ENCODE measurements around the gene HOXD11.

Gene HOXD11

DNA sequence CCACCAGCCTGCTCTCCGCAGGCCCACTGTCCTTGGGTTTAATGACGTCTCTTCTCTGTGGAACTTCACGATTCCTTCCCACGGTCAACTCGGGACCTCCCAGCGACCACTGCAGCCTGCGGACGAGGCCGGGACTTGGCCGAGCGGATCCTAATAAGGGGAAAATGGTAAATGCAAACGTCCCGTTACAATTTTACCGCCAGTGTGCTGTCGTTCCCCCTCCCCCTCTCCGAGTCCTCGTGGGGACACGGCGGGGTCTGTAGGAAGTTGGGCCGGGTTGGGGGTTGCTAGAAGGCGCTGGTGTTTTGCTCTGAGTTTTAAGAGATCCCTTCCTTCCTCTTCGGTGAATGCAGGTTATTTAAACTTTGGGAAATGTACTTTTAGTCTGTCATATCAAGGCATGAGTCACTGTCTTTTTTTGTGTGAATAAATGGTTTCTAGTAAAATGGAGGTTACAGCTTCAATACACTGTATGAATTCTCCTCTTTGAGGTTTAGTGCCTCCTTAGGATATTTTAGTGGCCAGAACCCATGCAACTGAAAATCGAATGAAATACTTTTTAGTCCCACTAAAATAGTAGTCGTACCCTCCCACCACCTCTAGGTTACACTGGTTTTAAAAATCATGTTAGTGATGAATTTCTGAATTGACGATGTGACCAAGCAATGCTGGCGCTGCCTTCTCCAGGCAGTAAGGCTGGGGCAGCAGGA lies 2.3 kb downstream of the HOXD11 start:
- DNase-seq = peak; percentile 46

DNA sequence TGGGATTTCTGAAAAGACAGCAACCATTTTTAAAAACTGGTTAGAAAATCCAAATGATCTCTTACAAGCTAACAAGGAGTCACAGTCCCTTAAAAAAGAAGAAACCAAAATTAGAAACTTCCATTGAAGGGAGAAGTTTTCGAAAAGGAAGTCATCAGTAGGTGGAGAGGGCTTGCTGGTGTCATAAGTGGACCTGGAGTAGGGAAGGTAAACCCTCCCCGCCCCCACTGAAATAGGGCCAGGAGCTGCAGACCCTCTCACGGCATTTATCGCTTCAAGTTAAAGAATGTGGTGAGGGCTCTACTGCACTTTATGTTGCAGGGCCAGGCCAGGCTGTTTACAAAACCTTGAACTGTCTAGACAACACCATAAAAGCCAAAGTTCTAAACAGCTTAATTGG lies 2.9 kb downstream of the HOXD11 start:
- DNase-seq = peak; percentile 42

DNA sequence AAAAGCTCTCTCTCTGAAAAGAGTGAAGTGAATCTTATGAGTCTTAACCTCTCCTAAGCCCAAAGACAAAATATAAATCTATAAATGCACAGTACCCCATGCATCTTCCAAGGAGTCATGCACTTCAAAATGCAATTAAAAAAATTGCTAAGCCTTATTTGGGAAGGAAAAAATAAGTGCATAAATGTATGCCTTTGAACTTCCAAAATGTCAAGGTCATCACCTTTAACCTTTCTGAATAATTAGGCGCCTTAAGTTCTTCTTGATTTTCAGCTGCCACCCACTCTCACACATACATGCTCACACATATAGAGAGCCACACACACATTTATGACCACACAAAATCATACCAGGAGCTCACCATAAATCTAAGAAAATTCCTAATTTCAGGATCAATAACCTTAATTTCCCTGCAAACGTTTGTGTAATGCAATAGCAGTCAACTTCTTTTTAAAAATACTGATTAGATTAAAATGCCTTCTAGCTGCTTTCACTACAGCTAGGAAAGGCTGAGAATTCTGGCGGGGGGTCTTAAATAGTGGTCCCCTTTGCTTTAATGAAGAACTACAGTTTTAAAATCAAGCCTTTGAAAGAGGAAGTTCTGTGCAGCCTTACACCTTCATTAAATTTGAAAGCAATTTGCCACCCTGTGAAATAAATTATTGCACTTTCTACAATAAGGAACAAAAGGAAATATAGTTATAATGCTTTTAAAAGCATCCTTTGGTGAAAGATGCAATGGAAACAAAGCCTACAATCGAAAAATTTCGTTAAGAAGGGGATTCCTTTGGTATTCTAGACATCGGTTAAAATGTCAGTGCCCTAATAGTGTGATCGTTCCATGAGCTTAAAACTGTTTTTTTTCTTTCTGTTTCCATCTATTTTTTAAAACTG lies 3.6 kb downstream of the HOXD11 start:
- peak; percentile 40 for DNase-seq

DNA sequence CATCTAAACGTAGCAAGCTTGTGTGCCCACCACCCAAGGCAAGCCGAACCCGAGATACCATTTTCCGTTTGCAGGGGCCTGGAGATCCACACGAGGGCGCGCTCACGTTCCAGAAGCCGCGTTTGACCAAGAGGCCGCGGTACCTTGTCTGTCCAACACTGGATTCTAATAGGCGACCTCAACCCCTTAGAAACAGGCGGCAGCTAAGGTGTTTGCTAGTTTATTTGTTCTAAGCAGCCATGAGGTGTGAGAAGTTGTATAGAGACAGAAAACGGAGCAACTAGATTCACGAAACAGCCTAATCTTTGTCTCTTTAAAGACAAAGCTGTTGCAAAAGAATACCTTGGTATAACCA lies 4.2 kb downstream of the HOXD11 start:
- DNase-seq = peak; percentile 91

DNA sequence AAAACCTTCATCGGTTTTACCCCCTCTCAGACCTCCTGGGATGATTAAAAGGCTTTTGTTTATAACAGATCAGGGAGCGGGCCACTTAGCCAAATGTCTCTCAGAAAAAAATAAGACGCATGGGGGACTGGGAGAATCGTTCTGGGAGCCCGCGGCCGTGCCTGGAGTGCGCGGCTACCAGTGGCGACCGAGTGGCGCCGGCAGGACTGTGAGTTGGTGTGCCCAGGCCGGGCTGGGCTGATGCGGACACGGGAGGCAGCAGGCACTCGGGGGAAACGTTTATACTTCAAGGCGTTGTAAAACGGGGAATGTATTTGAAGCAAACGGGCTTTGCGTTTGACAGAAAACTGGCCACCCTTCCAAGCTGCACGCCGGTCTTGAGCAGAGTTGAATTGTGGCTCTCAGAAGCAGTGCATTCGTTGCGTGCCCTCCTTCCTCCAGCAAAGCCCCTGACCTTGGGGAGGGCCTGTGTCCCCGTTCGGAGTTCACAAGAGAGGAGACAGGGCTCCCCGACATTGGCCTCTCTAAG lies 4.8 kb downstream of the HOXD11 start:
- DNase-seq = peak; percentile 58

DNA sequence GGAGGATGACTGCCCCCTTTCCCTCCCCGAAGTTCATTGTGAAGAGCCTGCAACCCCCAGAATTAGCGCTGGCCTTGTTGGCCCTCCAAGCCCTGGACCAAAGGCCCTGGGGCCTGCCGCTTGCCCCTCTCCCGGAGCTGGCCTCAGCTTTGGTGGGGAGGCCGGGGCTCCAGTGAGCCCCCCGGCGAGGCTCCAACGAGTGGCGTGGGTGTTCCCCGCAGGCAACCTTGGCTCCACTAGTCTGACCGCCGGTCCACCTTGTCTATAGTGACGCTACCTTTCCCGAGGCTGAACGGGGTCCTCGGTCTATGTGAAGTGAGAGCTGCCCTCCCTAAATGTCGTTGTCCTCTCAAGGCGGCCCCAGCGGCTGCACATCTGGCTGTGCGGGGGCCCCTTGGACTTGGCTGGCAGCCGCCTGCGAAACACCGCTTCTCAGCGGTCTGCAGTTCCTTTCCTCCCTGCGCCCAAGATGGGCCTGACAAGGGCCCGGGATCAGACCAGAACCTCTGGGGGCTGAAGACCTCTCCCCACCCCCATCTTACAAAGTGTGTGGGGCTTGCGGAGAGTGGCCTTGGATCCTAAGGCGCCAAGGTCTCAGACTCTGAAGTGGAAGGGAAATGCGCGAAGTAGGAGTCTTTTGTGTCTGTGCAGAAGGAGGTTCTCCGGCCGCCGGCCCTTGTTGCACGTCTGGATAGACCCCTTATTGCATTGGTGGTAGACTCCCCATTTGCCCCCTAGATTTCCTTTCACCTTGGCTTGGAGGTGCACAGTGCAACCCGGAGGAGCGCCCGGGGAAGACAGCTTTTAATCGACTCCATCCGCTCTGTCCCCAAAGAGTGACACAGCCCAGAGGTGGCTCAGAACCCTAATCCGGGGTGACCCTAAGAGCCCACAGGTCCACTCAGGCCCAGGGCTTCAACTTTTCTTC lies 5.6 kb downstream of the HOXD11 start:
- peak; percentile 56 for DNase-seq

DNA sequence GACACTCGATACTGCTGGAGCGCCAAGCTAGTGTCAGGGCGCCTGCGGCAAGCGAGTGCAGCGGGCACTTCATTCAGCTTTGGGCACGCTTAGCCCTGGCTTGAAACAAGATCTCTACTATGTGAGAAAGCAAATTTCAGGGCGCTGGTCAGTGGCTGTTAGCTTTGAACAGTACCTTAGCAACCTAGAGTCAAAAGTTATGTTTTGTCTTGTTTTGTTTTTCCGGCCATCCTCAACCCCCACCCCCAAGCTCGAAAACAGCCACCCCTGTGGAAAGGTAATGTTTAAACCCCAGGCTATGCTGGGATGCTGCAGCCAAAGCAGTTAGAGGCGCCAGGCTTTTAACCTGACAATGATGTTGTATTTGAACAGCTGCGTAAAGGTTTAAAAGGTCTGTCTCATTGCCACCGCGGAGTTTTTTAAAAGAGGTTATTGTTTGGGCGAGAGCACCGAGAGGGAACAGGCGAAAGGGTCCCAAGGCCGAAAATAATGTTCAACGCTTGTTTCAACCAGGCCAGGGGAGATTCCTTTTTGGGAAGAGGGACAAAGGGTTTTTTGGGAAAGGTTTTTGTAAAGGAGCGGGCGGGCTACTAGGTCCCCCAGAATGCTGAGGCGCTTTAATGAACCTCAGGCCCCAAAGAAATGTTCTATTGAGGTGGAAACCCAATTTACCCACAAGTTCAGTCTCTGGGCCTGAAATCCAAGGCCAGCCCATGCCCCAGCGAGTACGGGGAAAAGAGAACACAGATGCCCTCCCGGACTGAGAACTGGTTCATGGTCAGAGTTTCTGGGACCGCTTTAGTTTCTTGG lies 7.2 kb downstream of the HOXD11 start:
- peak; percentile 96 for DNase-seq

DNA sequence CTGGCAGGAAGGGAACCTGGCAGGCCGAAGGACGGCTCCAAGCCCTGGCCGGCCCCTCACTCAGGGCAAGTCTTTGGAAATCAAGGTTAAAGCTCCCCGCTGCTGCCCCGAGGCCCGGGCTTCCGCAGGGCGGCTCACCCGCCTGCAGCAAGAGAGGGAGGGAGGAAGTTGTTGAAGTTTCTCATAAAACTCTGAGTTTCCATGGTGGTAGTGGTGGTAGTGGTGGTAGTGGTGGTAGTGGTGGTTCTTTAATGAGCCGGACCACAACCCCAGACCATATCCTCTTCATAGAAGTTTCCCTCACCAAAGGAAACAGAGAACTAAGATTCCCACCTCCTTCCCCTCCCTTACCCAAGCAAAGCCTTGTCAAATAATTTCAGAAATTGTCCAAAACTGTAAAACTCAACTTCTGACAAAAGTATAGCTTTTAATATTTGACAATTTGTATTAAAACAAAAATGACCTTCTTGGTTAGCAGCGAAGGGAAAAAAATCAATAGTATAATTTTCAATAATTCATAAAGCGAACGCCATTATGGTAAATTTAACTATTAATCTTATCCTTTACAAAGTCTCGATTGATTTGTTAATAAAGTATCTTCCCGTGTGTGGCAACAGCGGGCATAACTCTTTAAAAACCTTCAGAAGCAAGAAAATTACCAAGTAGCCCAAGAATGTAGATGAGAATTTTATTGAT lies 8.0 kb downstream of the HOXD11 start:
- peak; percentile 34 for DNase-seq

DNA sequence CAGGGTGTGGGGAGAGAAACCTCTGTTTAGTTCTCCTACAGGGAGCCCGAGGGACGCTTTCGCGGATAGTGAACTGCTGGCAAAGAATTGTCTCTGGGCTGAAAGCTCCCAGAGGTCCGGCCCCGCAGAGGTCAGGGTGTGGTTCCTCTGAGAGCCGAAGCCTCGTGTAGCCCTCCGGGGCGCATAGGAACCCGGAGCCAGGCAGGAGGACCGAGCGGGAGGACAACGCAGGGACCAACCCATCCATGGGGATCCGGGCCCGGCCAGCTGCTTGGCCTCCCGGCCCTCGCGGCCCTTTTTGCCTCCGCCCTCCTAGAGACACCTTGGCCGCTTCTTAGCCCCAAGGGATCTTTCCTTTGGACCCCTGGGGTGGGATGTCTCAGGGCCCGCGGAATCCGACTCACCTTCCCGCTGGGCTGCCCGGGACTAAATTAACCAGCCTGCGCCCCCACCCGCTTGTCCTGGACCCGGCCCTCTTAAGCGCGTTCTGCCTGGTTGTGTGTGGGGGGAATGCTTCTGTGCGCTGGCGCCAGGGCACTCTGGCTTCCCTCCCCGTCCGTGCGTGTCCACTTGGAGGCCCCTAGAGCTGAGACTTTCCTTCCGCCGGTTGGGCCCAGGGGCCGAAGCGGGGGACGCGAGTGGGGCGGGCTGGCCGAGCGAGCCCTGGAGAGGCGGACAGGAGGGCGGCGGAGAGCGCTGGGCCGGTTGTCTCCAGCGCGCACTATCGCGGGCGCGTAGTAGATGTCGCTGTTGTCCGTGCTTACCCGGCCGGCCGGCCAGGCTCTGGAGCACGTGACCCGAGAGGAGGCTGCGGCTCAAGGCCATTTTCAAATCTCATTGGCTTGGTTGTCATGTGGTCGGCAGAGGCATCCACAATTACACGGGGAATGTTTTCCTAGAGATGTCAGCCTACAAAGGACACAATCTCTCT lies 9.1 kb downstream of the HOXD11 start, which contains the start of gene HOXD10:
Gene HOXD10, plus strand, starts transcription at position 896 of the 931 bp plus-strand sequence. CDS start 56 bp downstream, outside the sequence.
- DNase-seq = no peak

DNA sequence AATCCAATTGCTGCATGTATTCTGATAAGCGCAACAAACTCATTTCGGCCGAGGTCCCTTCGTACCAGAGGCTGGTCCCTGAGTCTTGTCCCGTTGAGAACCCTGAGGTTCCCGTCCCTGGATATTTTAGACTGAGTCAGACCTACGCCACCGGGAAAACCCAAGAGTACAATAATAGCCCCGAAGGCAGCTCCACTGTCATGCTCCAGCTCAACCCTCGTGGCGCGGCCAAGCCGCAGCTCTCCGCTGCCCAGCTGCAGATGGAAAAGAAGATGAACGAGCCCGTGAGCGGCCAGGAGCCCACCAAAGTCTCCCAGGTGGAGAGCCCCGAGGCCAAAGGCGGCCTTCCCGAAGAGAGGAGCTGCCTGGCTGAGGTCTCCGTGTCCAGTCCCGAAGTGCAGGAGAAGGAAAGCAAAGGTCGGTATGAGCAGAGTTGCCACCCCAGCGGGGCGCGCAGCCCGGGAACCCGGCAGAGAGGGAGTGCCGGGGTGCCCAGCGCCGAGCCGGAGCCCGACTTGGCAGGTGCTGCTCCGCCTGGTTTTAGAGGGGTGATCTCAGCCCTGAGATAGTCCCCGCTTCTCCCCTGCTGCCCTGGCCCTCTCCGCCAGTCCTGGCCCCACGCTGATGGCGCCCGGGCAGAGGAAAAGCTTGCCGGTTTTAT lies 10.2 kb downstream of the HOXD11 start:
- DNase-seq = no peak

DNA sequence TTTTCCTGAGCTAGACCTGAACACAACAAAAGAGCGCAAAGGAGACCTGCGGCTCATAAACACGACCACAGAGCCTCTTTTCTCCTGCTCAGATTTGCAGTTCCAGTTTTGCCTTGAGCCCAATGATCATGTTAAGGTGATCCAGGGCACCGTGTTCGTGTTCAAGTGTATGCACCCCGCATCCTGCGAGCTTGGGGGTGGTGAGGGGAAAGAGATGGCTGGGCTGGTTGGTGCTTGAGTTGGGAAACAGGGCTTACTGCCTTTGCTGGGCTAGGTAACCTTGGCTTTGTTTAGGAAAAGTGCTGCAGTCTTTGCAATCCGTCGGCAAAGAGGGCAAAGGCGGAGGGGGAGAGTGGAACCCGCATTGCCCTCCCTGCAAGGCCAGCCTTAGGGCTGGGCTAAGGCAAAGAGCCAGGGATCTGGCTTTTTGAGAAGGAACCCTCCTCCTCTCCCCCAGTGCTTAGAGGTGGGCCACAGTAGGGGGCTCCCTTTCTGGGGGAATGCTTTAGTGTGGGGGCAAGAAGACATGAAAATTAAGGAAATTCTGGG lies 10.8 kb downstream of the HOXD11 start:
- no peak for DNase-seq

DNA sequence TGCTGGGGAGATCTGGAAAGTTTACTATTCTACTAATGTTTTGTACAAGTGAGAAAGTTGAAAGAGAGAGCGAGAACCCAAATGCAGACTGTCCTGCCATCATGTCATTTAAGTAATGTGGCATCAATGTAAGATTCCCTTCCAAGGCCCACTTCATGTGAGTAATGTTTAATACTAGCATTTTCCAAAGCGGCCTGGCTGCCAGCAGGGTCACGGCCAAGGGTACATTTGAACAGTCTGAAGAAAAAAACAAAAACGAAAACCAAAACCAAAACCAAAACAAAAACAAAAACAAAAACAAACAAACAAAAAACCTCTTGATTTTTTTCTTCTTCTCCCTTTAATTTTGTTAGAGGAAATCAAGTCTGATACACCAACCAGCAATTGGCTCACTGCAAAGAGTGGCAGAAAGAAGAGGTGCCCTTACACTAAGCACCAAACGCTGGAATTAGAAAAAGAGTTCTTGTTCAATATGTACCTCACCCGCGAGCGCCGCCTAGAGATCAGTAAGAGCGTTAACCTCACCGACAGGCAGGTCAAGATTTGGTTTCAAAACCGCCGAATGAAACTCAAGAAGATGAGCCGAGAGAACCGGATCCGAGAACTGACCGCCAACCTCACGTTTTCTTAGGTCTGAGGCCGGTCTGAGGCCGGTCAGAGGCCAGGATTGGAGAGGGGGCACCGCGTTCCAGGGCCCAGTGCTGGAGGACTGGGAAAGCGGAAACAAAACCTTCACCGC lies 11.7 kb downstream of the HOXD11 start:
- DNase-seq = no peak

DNA sequence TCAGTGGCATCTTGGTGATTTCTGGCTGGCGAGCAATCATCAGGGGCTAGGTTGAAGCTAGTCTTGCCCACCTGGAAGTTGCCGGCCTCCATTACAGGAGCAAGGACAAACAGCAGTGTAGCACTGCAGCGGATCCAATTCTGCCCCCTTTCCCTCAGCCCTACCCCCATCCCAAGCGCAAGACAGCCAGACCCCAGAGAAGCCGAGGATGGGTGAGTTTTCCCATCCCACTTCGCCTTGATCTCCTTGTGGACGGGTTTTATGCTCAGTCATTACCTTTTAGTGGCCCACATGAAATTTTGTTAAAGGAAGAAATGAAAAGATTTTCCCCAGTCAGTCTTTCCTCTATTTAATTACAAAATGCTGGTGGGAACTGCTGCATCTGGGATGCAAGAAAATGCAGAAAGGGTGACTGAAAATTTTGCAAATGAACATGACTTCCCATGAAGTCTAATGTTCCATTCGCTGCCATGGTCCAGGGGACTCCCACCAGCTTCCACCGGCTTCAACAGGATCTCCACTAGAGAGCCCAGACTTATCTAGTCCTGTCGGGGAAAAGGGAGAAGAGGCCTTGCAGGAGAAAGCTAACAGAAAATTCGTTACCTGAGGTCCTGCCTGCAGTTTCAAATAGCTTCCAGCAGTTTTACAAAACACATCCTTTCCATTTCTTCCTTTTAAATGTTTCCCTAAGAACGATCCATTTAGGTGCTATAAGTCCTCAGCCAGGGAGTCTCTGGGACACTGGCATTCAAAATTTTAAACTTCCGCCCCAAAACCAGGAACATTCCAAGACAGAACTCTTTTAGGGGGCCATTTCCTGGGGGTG lies 13.5 kb downstream of the HOXD11 start:
- DNase-seq = no peak

DNA sequence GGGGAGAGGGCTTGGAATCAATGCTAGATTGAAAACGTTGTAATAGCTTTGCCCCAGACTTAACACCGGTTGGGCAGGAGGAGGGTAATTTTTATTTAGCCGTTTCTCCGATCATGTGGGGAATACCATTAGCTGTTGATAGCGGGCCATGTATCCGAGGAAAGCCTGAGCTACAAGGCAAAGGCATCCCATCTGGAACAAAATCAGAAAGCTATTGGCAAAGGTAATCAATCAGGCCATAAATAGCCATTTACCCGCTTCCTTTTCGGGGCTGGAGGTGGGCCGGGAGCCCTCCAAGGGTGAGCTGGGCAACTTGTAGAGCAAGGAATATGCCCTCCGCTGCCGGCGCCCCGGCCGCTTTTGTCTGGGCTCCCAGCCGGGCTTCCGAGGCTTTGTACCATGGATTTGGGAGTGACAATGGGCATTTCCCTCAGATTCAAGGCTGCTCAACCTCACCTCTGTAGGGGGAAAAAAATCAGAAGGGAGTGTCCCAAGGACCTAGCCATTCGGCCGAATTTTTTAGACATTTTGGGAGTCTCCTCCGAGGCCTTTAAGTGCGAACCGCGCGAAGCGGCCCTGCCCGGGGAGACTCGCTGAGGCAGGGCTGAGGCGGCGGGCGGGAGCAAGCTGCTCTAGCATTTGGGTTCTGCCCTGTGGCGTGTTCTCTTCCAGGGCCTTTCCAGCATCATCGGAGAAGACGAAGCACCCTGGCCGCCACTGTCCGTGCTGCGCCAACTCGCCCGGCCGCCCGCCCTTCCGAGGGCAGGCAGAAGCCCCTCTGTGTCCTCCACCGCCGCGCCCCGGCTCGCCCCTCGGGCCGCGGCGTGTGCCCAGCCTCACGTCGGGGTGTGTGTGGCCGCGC lies 14.3 kb downstream of the HOXD11 start:
- no peak for DNase-seq

DNA sequence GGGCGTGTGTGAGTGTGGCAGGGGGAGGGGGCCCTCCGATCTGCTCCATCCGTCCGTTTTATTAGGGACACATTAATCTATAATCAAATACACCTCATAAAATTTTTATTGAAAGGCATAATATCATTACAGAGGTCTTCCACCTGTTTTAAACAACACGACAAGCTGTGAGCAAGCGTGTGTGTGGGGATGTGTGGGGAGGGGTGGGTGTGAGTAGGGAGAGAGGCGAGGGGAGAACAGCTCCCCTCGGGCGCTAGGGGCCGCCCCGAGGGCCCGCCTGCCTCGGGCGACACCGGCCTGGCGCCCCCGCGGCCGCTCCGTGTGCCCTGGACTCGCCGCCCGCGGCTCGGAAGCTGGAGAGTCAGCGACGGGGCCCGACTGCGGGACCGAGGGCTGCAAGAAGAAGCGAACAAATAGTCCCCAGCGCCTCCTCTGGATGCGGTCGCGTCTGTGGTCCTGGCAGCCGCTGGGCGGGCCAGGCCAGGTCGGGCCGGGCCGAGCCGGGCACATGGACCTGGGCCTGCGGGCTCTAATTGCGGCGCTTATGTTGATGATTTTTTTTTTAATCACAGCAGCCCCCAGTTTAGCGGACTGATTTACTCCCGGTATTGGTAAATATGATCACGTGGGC lies 15.1 kb downstream of the HOXD11 start:
- no peak for DNase-seq

All from NCI-H69 (cell line).